GM10266 (cell line): Measurements from ENCODE around the gene JARID2.
"Not testable (repeated sequence)": the region's sequence is repeated elsewhere in the genome, so short reads cannot be mapped to it uniquely, and the experiment has no call there.

Experiments used
- DNase-seq: peaks from one replicate; pipeline ENCODE4 v3.0.0; 2012; ENCODE audit errors: extremely low spot score
- TF ChIP-seq, protein P1 (sequence below): IDR thresholded peaks from 2 replicates; pipeline ENCODE4 v1.5.1; 2012; ENCODE audit warnings: mild to moderate bottlenecking, low read depth; ENCODE audit not compliant: control insufficient read depth, insufficient read depth; ENCODE audit errors: missing control alignments

JARID2 gene

DNA sequence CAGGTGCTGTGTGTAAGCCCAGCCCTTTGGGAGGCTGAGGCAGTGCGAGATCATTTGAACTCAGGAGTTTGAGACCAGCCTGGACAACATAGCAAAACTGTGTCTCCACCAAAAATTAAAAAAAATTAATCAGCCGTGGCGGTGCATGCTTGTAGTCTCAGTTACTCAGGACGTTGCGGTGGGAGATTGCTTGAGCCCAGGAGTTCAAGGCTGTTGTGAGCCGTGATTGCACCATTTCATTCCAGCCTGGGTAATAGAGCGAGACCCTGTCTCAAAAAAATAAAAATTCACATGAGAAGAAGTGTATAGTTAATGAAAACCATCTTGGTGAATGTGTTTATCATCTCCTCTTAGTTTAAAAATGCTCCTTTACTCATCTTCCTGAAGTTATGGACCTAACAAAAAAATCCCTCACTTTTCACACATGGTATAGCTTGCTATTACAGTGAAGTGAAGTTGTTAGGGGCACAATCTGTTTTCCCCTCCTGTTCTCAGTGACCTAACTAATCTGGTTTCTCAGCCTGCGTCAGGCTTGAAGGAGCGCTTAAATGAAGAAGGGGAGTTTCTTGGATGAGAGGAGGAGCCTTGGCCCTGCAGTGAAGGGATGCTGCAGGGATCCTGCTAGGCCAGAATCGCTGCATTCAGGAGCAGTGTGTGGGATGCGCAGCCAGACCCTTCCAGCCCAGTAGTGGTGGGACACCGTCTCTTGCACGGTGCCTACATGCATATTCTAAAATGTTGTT lies 45.3 kb downstream of the JARID2 start:
- TF ChIP-seq, protein P1, sequence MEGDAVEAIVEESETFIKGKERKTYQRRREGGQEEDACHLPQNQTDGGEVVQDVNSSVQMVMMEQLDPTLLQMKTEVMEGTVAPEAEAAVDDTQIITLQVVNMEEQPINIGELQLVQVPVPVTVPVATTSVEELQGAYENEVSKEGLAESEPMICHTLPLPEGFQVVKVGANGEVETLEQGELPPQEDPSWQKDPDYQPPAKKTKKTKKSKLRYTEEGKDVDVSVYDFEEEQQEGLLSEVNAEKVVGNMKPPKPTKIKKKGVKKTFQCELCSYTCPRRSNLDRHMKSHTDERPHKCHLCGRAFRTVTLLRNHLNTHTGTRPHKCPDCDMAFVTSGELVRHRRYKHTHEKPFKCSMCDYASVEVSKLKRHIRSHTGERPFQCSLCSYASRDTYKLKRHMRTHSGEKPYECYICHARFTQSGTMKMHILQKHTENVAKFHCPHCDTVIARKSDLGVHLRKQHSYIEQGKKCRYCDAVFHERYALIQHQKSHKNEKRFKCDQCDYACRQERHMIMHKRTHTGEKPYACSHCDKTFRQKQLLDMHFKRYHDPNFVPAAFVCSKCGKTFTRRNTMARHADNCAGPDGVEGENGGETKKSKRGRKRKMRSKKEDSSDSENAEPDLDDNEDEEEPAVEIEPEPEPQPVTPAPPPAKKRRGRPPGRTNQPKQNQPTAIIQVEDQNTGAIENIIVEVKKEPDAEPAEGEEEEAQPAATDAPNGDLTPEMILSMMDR, result no peak

DNA sequence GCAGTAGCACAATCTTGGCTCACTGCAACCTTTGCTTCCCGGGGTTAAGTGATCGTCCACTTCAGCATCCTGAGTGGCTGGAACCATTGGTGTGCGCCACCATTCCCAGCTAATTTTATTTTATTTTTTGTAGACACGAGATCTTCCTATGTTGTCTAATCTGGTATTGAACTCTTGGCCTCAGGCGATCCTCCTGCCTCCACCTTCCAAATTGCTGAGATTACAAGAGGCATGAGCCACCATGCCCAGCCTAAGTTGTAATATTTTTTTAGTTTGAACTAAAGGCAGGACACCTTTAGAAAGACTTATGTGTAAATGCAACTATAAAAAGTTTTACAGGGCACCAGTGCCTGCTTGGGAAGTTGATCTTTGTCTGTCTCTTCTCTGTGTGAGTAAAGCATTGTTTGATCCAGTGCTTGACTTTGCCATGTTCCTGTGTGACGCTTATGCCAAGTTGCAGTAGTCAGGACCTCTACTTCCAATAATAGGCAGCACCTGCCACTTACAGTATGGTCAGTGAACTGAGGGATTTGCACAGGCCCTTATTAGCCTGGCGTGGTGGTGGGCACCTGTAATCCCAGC lies 46.9 kb downstream of the JARID2 start:
- TF ChIP-seq, protein P1, result no peak
- no peak for DNase-seq

More for the DNA sequence above, 45.3 kb downstream of the JARID2 start:
- DNase-seq, result no peak

DNA sequence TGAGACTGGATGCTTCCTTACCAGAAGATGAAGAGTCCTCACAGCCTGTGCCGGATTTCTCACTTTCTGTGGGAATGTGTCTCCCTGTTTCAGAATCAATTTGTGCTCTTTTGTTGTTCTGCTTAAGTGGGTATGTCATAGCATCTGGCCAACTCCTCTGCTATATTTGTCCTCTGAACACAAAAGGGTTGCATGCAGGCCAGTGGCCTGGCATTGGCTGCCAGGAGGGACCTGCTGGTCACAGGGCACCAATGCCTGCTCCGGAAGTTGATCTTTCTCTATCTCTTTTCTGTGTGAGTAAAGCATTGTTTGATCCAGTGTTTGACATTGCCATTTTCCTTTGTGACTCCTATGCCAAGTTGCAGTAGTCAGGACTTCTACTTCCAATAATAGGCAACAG lies 47.8 kb downstream of the JARID2 start:
- no peak for DNase-seq
- TF ChIP-seq, protein P1, result no peak

DNA sequence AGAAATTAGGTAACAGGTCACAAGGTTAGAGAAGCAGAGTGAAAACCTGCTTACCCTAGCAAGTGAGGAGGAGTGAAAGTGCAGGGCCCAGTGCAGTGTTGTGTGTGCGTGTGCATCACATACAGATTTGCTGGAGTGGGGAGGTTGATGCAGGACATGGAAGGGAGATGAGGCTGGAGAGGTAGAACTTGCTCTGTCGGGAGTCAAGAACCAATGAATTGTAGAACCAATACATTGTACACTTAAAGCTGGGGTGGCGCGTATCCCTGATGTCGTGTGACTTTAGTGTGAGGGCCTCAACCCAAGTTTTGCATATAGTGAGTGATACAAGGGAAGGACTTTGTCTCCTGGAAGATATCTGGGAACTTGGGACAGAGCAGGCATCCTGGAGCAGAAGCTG lies 48.6 kb downstream of the JARID2 start:
- TF ChIP-seq, protein P1, result no peak
- DNase-seq, result no peak

DNA sequence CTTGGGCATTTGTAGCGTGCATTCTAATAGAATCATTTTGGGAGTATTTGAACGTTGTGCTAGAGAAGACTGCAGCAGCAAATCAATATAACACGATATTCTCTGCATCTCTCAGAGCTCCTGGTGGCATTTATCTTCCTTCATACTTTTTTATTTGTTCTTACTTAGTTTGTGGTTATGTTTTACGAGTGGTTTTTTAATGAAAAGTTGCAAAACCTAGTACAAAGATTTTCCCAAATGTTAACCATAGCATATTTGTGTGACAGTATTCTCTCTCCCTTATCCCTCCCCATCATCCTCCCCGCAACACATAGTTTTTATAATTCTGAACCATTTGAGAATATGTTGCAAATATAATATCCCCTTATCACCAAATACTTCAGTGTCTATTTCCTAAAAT lies 50.4 kb downstream of the JARID2 start:
- TF ChIP-seq, protein P1, result no peak
- DNase-seq, result no peak

DNA sequence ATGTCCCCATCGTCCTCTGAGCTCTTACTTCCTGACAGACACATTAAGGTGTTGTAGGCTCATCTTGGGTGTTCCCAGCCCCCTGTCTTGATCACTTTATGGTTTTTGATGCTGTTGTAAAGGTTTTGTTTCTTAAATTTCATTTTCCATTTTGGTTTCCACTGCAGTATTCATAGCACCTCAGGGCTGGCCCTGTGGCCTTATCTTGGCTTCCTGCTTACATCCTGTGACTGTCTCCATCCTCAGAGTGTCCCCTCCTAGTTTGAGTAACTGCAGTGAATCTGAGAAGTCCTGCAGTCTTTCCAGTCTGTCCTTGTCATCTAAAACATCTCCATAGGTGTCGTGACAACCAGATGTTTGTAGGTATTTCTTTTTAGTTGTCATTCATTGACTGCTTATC lies 50.9 kb downstream of the JARID2 start:
- peak; percentile 38 for DNase-seq

DNA sequence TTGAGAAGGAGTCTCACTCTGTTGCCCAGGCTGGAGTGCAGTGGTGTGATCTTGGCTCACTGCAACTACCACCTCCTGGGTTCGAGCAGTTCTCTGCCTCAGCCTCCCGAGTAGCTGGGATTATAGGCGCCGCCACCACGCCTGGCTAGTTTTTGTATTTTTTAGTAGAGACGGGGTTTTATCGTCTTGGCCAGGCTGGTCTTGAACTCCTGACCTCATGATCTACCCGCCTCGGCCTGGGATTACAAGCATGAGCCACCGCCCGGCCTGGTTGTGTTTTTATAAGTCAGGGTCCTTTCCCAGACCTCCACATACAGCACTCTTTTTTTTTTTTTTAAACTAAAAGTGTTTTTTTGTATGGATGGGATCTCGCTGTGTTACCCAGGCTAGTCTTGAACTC lies 51.3 kb downstream of the JARID2 start:
- not testable (repeated sequence) for DNase-seq

More for the DNA sequence above, 50.9 kb downstream of the JARID2 start:
- TF ChIP-seq, protein P1, result no peak
